ENCODE data around the gene DNASE1L2. TPM values are rescaled to one million over a fixed set of nuclear protein-coding genes. Genes with fewer than 3 reads are reported as not detected.

The DNASE1L2 gene
- total RNA-seq, 1 experiment from 2014 or later: 2.7 TPM

GRCh38 chr16:2210009-2210332 is 26.3 kb upstream of the DNASE1L2 start:
- Histone ChIP-seq H3K27me3 (replicated peaks; ENCODE audit: insufficient read depth, low read depth, low read length, poor library complexity) (no peaks in the 10 kb centered on the region), H3K36me3 (ENCODE audit: insufficient read depth, low read length, poor library complexity, severe bottlenecking) (peaks cover 31% of the 10 kb centered on the region), H3K4me1 (ENCODE audit: insufficient read depth, low read length, poor library complexity, severe bottlenecking) (peaks cover 25% of the 10 kb centered on the region), H3K4me3 (ENCODE audit: low read depth, low read length, poor library complexity, severe bottlenecking) (no peak overlapping the region), H3K9me3 (ENCODE audit: low read depth, low read length, poor library complexity, severe bottlenecking) (no peaks in the 10 kb centered on the region), H3K27ac (ENCODE audit: low read depth, low read length, poor library complexity, severe bottlenecking) (no peak overlapping the region)
- ChIA-PET CTCF (no interaction called here), POLR2A (ENCODE audit: low non-redundant PET) (no interaction called here)
- no peak for DNase-seq (ENCODE audit: low spot score)
- BruUV-seq (replicated peaks): no TSS peak
- intact Hi-C loops (cut with micrococcal nuclease; ENCODE audit: unreplicated experiment): loop anchor here (10.0 kb wide), 1 partner anchor 205 kb away; the partner anchor contains the start of gene ZNF598
- TF ChIP-seq CTCF (conservative IDR thresholded peaks at IDR 0.05; ENCODE audit: low read depth, low read length) (no peak), EZH2 (IDR thresholded peaks at IDR 0.05; ENCODE audit: borderline replicate concordance, low read depth, low read length, poor library complexity, severe bottlenecking) (no peak)

GRCh38 chr16:2210386-2211365 is 25.6 kb upstream of the DNASE1L2 start, which contains the start of gene BRICD5:
TSS of gene BRICD5 (minus strand) at chr16:2210863. CDS start at chr16:2210833, 30 bp downstream.
- POLR2A ChIA-PET (ENCODE audit: low non-redundant PET): interaction anchor here (0.6 kb wide), 1 partner anchor 55 kb away, joined by 9 read pairs; the partner anchor contains the start of gene TRAF7
- BruUV-seq (replicated peaks): no TSS peak
- peaks cover 31% of the 10 kb centered on the region for H3K36me3 ChIP-seq (ENCODE audit: insufficient read depth, low read length, poor library complexity, severe bottlenecking)
- H3K27me3 ChIP-seq (replicated peaks; ENCODE audit: insufficient read depth, low read depth, low read length, poor library complexity): no peaks in the 10 kb centered on the region
- peaks cover 25% of the 10 kb centered on the region for H3K4me1 ChIP-seq (ENCODE audit: insufficient read depth, low read length, poor library complexity, severe bottlenecking)
- TF ChIP-seq CTCF (conservative IDR thresholded peaks at IDR 0.05; ENCODE audit: low read depth, low read length) (no peak), EZH2 (IDR thresholded peaks at IDR 0.05; ENCODE audit: borderline replicate concordance, low read depth, low read length, poor library complexity, severe bottlenecking) (no peak)
- intact Hi-C loops (cut with micrococcal nuclease; ENCODE audit: unreplicated experiment): loop anchor here (10.0 kb wide), 1 partner anchor 206 kb away; the partner anchor contains the start of gene ZNF598
- no peak within 1 kb of the TSS for H3K4me3 ChIP-seq (ENCODE audit: low read depth, low read length, poor library complexity, severe bottlenecking)
- CTCF ChIA-PET: no interaction called here
- H3K9me3 ChIP-seq (ENCODE audit: low read depth, low read length, poor library complexity, severe bottlenecking): no peaks in the 10 kb centered on the region
- no peak for DNase-seq (ENCODE audit: low spot score)
- H3K27ac ChIP-seq (ENCODE audit: low read depth, low read length, poor library complexity, severe bottlenecking): no peak within 1 kb of the TSS

- peaks cover 27% of the 10 kb centered on the region for H3K36me3 ChIP-seq (ENCODE audit: insufficient read depth, low read length, poor library complexity, severe bottlenecking)
- TF ChIP-seq EZH2 (IDR thresholded peaks at IDR 0.05; ENCODE audit: borderline replicate concordance, low read depth, low read length, poor library complexity, severe bottlenecking) (no peak), CTCF (conservative IDR thresholded peaks at IDR 0.05; ENCODE audit: low read depth, low read length) (no peak)
- no peaks in the 10 kb centered on the region for H3K9me3 ChIP-seq (ENCODE audit: low read depth, low read length, poor library complexity, severe bottlenecking)
- H3K27ac ChIP-seq (ENCODE audit: low read depth, low read length, poor library complexity, severe bottlenecking): no peak overlapping the region
- no peak for DNase-seq (ENCODE audit: low spot score)
- BruUV-seq (replicated peaks): no TSS peak
- H3K27me3 ChIP-seq (replicated peaks; ENCODE audit: insufficient read depth, low read depth, low read length, poor library complexity): no peaks in the 10 kb centered on the region
- H3K4me1 ChIP-seq (ENCODE audit: insufficient read depth, low read length, poor library complexity, severe bottlenecking): peaks cover 13% of the 10 kb centered on the region
- no peak overlapping the region for H3K4me3 ChIP-seq (ENCODE audit: low read depth, low read length, poor library complexity, severe bottlenecking)
- intact Hi-C loops (cut with micrococcal nuclease; ENCODE audit: unreplicated experiment): loop anchor here (10.0 kb wide), 1 partner anchor 207 kb away; the partner anchor contains the start of gene ZNF598
- CTCF ChIA-PET: no interaction called here
- POLR2A ChIA-PET (ENCODE audit: low non-redundant PET): no interaction called here
Measured at GRCh38 chr16:2211923-2212347, 24.3 kb upstream of the DNASE1L2 start.

Measured in A673 (cell line).